AG10803 (cell line): Measurements from ENCODE around the gene RUNX1.

ENCODE experiments used
- DNase-seq: peaks from one replicate; pipeline ENCODE4 v3.0.0; 2010; ENCODE audit warnings: low read depth
- H3K4me3 ChIP-seq: 2 replicates; pipeline ENCODE4 v1.5.1; 2011; ENCODE audit warnings: mild to moderate bottlenecking, low read length, control low read depth
- TF ChIP-seq, protein P1 (sequence below): conservative IDR thresholded peaks from 2 replicates; pipeline ENCODE4 v1.5.1; 2011; ENCODE audit warnings: mild to moderate bottlenecking, low read length, control low read depth, inconsistent platforms

RUNX1 gene

DNA sequence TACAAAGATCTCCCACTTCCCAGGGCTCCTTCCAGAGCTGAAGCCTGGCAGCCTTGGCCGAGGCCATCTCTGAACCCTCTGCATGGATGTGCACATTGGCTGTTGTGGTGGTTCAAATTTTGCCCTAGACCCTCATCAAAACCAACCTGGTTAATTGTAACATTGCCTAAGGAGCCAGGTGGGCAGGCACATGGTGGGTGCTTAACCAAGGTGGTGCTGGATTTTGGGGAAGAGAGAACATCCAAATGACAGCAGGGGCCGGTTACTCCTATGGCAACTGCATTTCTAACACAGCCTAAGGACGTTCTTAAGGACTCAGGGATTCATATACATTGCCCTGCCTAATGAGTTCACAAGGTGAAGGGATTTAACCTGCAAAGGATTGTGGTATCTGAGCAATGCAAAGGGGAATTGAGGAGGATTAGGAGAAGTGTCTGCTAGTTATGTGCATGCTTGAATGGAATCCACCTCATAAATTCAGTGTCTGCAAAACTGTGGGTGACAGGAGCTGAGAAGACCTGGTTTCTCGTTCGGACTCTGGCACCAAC, 10.3 kb downstream of the RUNX1 start:
- TF ChIP-seq, protein P1, sequence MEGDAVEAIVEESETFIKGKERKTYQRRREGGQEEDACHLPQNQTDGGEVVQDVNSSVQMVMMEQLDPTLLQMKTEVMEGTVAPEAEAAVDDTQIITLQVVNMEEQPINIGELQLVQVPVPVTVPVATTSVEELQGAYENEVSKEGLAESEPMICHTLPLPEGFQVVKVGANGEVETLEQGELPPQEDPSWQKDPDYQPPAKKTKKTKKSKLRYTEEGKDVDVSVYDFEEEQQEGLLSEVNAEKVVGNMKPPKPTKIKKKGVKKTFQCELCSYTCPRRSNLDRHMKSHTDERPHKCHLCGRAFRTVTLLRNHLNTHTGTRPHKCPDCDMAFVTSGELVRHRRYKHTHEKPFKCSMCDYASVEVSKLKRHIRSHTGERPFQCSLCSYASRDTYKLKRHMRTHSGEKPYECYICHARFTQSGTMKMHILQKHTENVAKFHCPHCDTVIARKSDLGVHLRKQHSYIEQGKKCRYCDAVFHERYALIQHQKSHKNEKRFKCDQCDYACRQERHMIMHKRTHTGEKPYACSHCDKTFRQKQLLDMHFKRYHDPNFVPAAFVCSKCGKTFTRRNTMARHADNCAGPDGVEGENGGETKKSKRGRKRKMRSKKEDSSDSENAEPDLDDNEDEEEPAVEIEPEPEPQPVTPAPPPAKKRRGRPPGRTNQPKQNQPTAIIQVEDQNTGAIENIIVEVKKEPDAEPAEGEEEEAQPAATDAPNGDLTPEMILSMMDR, result no peak
- H3K4me3 ChIP-seq, result no peak overlapping the region
- no peak for DNase-seq

GRCh38 chr21:35037384-35037765, 11.7 kb downstream of the RUNX1 start:
- TF ChIP-seq, protein P1, result no peak
- H3K4me3 ChIP-seq, result no peak overlapping the region
- DNase-seq, result no peak

DNA sequence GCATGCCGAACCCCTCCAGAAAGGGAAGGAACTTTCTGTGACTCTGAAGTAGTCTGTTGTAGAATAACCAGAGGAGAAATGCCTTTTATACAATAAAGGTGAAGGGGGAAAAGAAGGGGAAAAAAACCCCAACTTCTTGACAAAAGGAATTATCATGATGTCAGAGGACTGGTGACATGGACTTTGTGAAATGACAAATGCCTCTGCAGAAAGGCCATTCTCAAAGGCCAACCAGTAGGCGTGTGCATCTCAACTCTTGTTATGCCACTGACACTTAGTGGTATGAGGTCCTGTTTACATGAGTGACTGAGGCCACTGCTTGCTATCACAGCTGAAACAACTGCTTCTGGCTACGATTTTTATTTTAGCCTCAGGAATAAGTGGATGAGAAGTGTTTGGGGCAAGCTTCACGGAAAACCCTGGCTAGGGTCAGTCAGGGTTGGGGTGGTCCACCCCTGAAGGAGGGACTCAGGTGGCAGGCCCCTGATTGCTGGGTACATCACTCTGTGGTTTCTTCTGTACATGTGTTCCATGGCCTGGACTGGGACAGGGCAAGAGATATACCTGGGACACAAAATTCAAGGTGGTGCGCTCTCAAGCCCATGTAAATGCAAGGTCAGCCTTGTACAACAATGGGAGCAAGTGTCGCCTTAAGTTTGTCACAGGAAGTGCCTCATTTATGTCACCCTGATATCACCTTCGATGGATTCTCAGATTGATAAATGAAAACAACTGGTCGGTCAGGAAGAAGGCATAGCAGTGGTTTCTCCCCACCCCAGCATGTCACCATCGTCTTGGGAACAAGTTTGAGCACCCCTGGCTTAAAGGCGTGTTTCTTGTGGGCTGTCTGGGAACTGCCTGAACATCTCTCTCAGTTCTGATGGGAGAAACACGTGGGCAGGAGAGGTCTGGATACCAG, 12.4 kb downstream of the RUNX1 start:
- no peak overlapping the region for H3K4me3 ChIP-seq
- DNase-seq, result no peak
- TF ChIP-seq, protein P1, result no peak

GRCh38 chr21:35035581-35035980, 13.5 kb downstream of the RUNX1 start:
- TF ChIP-seq, protein P1, result no peak
- DNase-seq, result no peak
- no peak overlapping the region for H3K4me3 ChIP-seq

DNA sequence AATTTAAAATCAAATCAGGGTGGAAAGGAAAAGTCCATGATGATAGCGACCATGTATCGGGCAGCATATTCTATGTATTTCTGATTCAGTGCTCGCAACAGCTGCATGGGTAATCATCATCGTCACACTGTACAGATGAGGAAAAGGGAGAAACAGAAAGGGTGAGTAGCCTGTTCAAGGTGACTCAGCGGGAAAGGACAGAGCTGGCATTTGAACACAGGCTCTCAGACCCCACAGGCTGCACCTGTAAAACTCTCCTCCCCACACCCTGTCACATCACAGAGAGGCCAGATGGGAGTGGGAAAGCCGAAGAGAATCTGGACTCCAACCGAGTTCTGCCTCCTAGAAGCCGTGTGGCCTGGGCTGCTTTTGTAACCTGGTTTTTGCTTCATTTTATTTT, 14.0 kb downstream of the RUNX1 start:
- TF ChIP-seq, protein P1, result no peak
- H3K4me3 ChIP-seq, result no peak overlapping the region
- no peak for DNase-seq

GRCh38 chr21:35034203-35034926, 14.7 kb downstream of the RUNX1 start:
- TF ChIP-seq, protein P1, result no peak
- no peak for DNase-seq
- H3K4me3 ChIP-seq, result no peak overlapping the region
